Left forelimb (tissue), 1 donor: ENCODE results near the gene EPB41L4B.
A peak's percentile ranks its signal among the peaks of the same experiment; 100 is the strongest.
"Not testable (repeated sequence)": the region's sequence is repeated elsewhere in the genome, so short reads cannot be mapped to it uniquely, and the experiment has no call there.

Source experiments
- DNase-seq: peaks from one replicate; pipeline ENCODE4 v3.0.0-alpha.2; 2018; ENCODE audit warnings: low spot score

EPB41L4B gene

GRCh38 chr9:109320742-109321448 lies at the start of gene EPB41L4B:
Gene EPB41L4B (minus strand): TSS chr9:109321059. CDS start chr9:109320446, 613 bp downstream.
- peak; percentile 90 for DNase-seq

- no peak for DNase-seq
Observed at GRCh38 chr9:109369285-109369684, 48.4 kb upstream of the EPB41L4B start.

- DNase-seq = no peak
Observed at GRCh38 chr9:109360771-109361170, 39.9 kb upstream of the EPB41L4B start.

- not testable (repeated sequence) for DNase-seq
Observed at GRCh38 chr9:109358968-109359603, 38.2 kb upstream of the EPB41L4B start.

GRCh38 chr9:109355564-109356297 lies 34.9 kb upstream of the EPB41L4B start:
- no peak for DNase-seq

GRCh38 chr9:109354190-109354589 lies 33.3 kb upstream of the EPB41L4B start:
- no peak for DNase-seq

- no peak for DNase-seq
Observed at GRCh38 chr9:109351032-109351431, 30.2 kb upstream of the EPB41L4B start.

GRCh38 chr9:109349421-109349846 lies 28.6 kb upstream of the EPB41L4B start:
- no peak for DNase-seq

GRCh38 chr9:109346904-109347303 lies 26.0 kb upstream of the EPB41L4B start:
- DNase-seq = no peak

- DNase-seq = no peak
Observed at GRCh38 chr9:109344866-109345265, 24.0 kb upstream of the EPB41L4B start.

- no peak for DNase-seq
Observed at GRCh38 chr9:109342878-109343277, 22.0 kb upstream of the EPB41L4B start.

GRCh38 chr9:109341561-109341960 lies 20.7 kb upstream of the EPB41L4B start:
- DNase-seq = no peak

- not testable (repeated sequence) for DNase-seq
Observed at GRCh38 chr9:109340979-109341378, 20.1 kb upstream of the EPB41L4B start.

GRCh38 chr9:109336409-109336808 lies 15.6 kb upstream of the EPB41L4B start:
- DNase-seq = no peak

- DNase-seq = no peak
Observed at GRCh38 chr9:109335929-109336328, 15.1 kb upstream of the EPB41L4B start.

GRCh38 chr9:109335121-109335520 lies 14.3 kb upstream of the EPB41L4B start:
- DNase-seq = no peak

GRCh38 chr9:109331353-109331752 lies 10.5 kb upstream of the EPB41L4B start:
- no peak for DNase-seq

- no peak for DNase-seq
Observed at GRCh38 chr9:109329638-109330258, 8.9 kb upstream of the EPB41L4B start.

- peak; percentile 79 for DNase-seq
Observed at GRCh38 chr9:109328978-109329637, 8.2 kb upstream of the EPB41L4B start.

GRCh38 chr9:109325089-109325488 lies 4.2 kb upstream of the EPB41L4B start:
- DNase-seq = no peak

- no peak for DNase-seq
Observed at GRCh38 chr9:109323771-109324170, 2.9 kb upstream of the EPB41L4B start.

- no peak for DNase-seq
Observed at GRCh38 chr9:109321727-109322126, 868 bp upstream of the EPB41L4B start.
